WTC11 (cell line): ENCODE measurements around the gene GAL3ST2. TPM values are rescaled to one million over a fixed set of nuclear protein-coding genes. Genes with fewer than 3 reads are reported as not detected.

Source experiments
- ATAC-seq: fragments of 200-7000 bp; cut with Tn5 transposase; 2 replicates; pipeline ENCODE4 v1.10.0; 2021; ENCODE audit warnings: mild to moderate bottlenecking, moderate library complexity
- CTCF ChIA-PET: fragments of 300-600 bp; sonication (Branson Sonifier 250); formaldehyde crosslinking; loops from one replicate; lab custom pipeline; 2021; ENCODE audit warnings: antibody characterized with exemption; lab: Charles Lee
- POLR2A ChIA-PET: fragments of 350-600 bp; sonication (Branson Sonifier 250); formaldehyde crosslinking; loops from one replicate; lab custom pipeline; 2021; ENCODE audit warnings: antibody characterized with exemption; lab: Charles Lee
- DNase-seq: peaks from one replicate; pipeline ENCODE4 v3.0.0; 2021; ENCODE audit warnings: low spot score
- H3K27ac Mint-ChIP-seq: 2 replicates; pipeline ENCODE4 v1.8.0; 2021; ENCODE audit warnings: mixed read lengths
- H3K27me3 Mint-ChIP-seq: 2 replicates; pipeline ENCODE4 v1.8.0; 2021; ENCODE audit warnings: low read depth, mild to moderate bottlenecking, moderate library complexity, mixed read lengths
- H3K36me3 Mint-ChIP-seq: 2 replicates; pipeline ENCODE4 v1.8.0; 2021; ENCODE audit warnings: mixed read lengths
- H3K4me1 Mint-ChIP-seq: 2 replicates; pipeline ENCODE4 v1.8.0; 2022; ENCODE audit warnings: mixed read lengths
- H3K4me3 Mint-ChIP-seq: 2 replicates; pipeline ENCODE4 v1.8.0; 2021; ENCODE audit warnings: mild to moderate bottlenecking, moderate library complexity, mixed read lengths
- H3K9me3 Mint-ChIP-seq: 2 replicates; pipeline ENCODE4 v1.8.0; 2021; ENCODE audit warnings: mixed read lengths
- ELF4 ChIP-seq: sonication (generic); formaldehyde crosslinking; IDR thresholded peaks from 2 replicates; pipeline ENCODE4 v1.8.1; 2022; ENCODE audit warnings: low read depth, mild to moderate bottlenecking, moderate library complexity, missing genetic modification reagents
- EMX1 ChIP-seq: fragments of 250-450 bp; sonication (Bioruptor Pico); IDR thresholded peaks from 2 replicates; pipeline ENCODE4 v1.8.0; 2021; ENCODE audit warnings: mild to moderate bottlenecking
- FOXJ3 ChIP-seq: sonication (generic); formaldehyde crosslinking; IDR thresholded peaks from 2 replicates; pipeline ENCODE4 v1.9.0; 2021; ENCODE audit warnings: missing genetic modification reagents, mild to moderate bottlenecking, borderline replicate concordance
- IRF1 ChIP-seq: sonication (generic); formaldehyde crosslinking; IDR thresholded peaks from 2 replicates; pipeline ENCODE4 v1.8.0; 2023; ENCODE audit warnings: missing genetic modification reagents
- IRF2 ChIP-seq: sonication (generic); formaldehyde crosslinking; IDR thresholded peaks from 2 replicates; pipeline ENCODE4 v1.8.0; 2022; ENCODE audit warnings: low read depth, missing genetic modification reagents, borderline replicate concordance
- KAT7 ChIP-seq: sonication (generic); formaldehyde crosslinking; IDR thresholded peaks from 2 replicates; pipeline ENCODE4 v1.8.1; 2023; ENCODE audit warnings: missing genetic modification reagents, mild to moderate bottlenecking, borderline replicate concordance
- MXD4 ChIP-seq: fragments of 250-450 bp; sonication (Bioruptor Pico); IDR thresholded peaks from 2 replicates; pipeline ENCODE4 v1.8.0; 2021; ENCODE audit warnings: mild to moderate bottlenecking, moderate library complexity, borderline replicate concordance
- MYBL2 ChIP-seq: sonication (generic); formaldehyde crosslinking; IDR thresholded peaks from 2 replicates; pipeline ENCODE4 v1.8.1; 2023; ENCODE audit warnings: mild to moderate bottlenecking, moderate library complexity, missing genetic modification reagents
- NR1H2 ChIP-seq: sonication (generic); formaldehyde crosslinking; IDR thresholded peaks from 2 replicates; pipeline ENCODE4 v1.9.0; 2021; ENCODE audit warnings: mild to moderate bottlenecking, moderate library complexity, missing genetic modification reagents
- PREB ChIP-seq: sonication (generic); formaldehyde crosslinking; IDR thresholded peaks from 2 replicates; pipeline ENCODE4 v1.8.1; 2022; ENCODE audit warnings: mild to moderate bottlenecking, missing genetic modification reagents, moderate library complexity, borderline replicate concordance
- RORB ChIP-seq: fragments of 250-450 bp; sonication (Bioruptor Pico); IDR thresholded peaks from 2 replicates; pipeline ENCODE4 v1.9.0; 2021; ENCODE audit warnings: mild to moderate bottlenecking
- TCF7 ChIP-seq: sonication (generic); formaldehyde crosslinking; IDR thresholded peaks from 2 replicates; pipeline ENCODE4 v1.8.0; 2022; ENCODE audit warnings: mild to moderate bottlenecking, low read depth, missing genetic modification reagents, moderate library complexity
- ZBTB21 ChIP-seq: sonication (generic); formaldehyde crosslinking; IDR thresholded peaks from 2 replicates; pipeline ENCODE4 v1.8.1; 2023; ENCODE audit warnings: mild to moderate bottlenecking, missing genetic modification reagents, borderline replicate concordance
- ZNF219 ChIP-seq: sonication (generic); formaldehyde crosslinking; IDR thresholded peaks from 2 replicates; pipeline ENCODE4 v1.8.0; 2023; ENCODE audit warnings: missing genetic modification reagents, mild to moderate bottlenecking, borderline replicate concordance
- ZNF317 ChIP-seq: sonication (generic); formaldehyde crosslinking; IDR thresholded peaks from 2 replicates; pipeline ENCODE4 v1.8.1; 2023; ENCODE audit warnings: low read depth, mild to moderate bottlenecking, moderate library complexity, missing genetic modification reagents, borderline replicate concordance
- ZNF416 ChIP-seq: fragments of 250-450 bp; sonication (Bioruptor Pico); IDR thresholded peaks from 2 replicates; pipeline ENCODE4 v1.9.0; 2021; ENCODE audit warnings: mild to moderate bottlenecking, inconsistent platforms
- total RNA-seq: library from RNA; stranded (reverse); gene quantifications from 3 replicates; pipeline ENCODE4 v1.2.3, GENCODE V29; 2021
- TF ChIP-seq, protein P1 (sequence below): sonication (generic); formaldehyde crosslinking; conservative IDR thresholded peaks from 2 replicates; pipeline ENCODE4 v1.8.1; 2023; ENCODE audit warnings: mild to moderate bottlenecking, low read depth, missing genetic modification reagents, moderate library complexity
- TF ChIP-seq, protein P2 (sequence below): sonication (generic); formaldehyde crosslinking; IDR thresholded peaks from 2 replicates; pipeline ENCODE4 v1.8.1; 2023; ENCODE audit warnings: mild to moderate bottlenecking, missing genetic modification reagents
- TF ChIP-seq, protein P3 (sequence below): sonication (generic); formaldehyde crosslinking; IDR thresholded peaks from 2 replicates; pipeline ENCODE4 v1.8.0; 2022; ENCODE audit warnings: mild to moderate bottlenecking, missing genetic modification reagents
- TF ChIP-seq, protein P4 (sequence below): sonication (generic); formaldehyde crosslinking; IDR thresholded peaks from 2 replicates; pipeline ENCODE4 v1.8.1; 2023; ENCODE audit warnings: mild to moderate bottlenecking, missing genetic modification reagents, moderate library complexity
- TF ChIP-seq, protein P5 (sequence below): fragments of 250-450 bp; sonication (Bioruptor Pico); conservative IDR thresholded peaks from 2 replicates; pipeline ENCODE4 v1.9.0; 2021; ENCODE audit warnings: mild to moderate bottlenecking
- TF ChIP-seq, protein P6 (sequence below): fragments of 250-450 bp; sonication (Bioruptor Pico); IDR thresholded peaks from 2 replicates; pipeline ENCODE4 v1.9.0; 2021; ENCODE audit warnings: moderate library complexity, mild to moderate bottlenecking, inconsistent platforms, borderline replicate concordance

Gene GAL3ST2
- total RNA-seq, 1 experiment from 2014 or later, result 0.98 TPM

- no peak overlapping the region for H3K27ac Mint-ChIP-seq
- no peak for ATAC-seq
- H3K9me3 Mint-ChIP-seq, result peaks cover 6% of the 10 kb centered on the region; the same call in 1 of the 2 replicates
- H3K4me1 Mint-ChIP-seq, result no peaks in the 10 kb centered on the region
- CTCF ChIA-PET, result interaction anchor here (0.6 to 2.8 kb wide), 19 partner anchors 9 to 883 kb away, joined by 3 to 13 read pairs (median 4); partner anchors contain the start of genes DTYMK and ING5
- peaks cover 14% of the 10 kb centered on the region for H3K27me3 Mint-ChIP-seq
- peak overlapping the region; percentile 69 for H3K4me3 Mint-ChIP-seq
- TF ChIP-seq TCF7 (no peak), ZBTB21 (0 out of 2 replicates have a peak, but pooled peaks have one; percentile 53)
- DNase-seq, result no peak
- POLR2A ChIA-PET, result interaction anchor here (1.0 to 1.4 kb wide), 2 partner anchors 33 to 47 kb away, joined by 3 read pairs; partner anchors contain the start of gene DTYMK
- peaks cover 10% of the 10 kb centered on the region for H3K36me3 Mint-ChIP-seq
These were observed 42.5 kb upstream of the GAL3ST2 start for GRCh38 chr2:241734208-241734466.

- ATAC-seq (peak; percentile 96), DNase-seq (peak; percentile 96)
- ChIA-PET CTCF (interaction anchor here (0.8 to 2.8 kb wide), 19 partner anchors 10 to 883 kb away, joined by 3 to 13 read pairs (median 4); partner anchors contain the start of genes DTYMK and ING5), POLR2A (interaction anchor here (1.0 to 1.4 kb wide), 2 partner anchors 34 to 48 kb away, joined by 3 read pairs; partner anchors contain the start of gene DTYMK)
- Mint-ChIP-seq H3K4me3 (peak within 1 kb of the TSS; percentile 79), H3K9me3 (peaks cover 6% of the 10 kb centered on the region; the same call in 1 of the 2 replicates), H3K27ac (no peak within 1 kb of the TSS), H3K36me3 (peaks cover 10% of the 10 kb centered on the region), H3K4me1 (no peaks in the 10 kb centered on the region), H3K27me3 (peaks cover 14% of the 10 kb centered on the region)
- TF ChIP-seq KAT7 (CRISPR knock-in tag) (no peak), ZNF317 (peak; percentile 37; the same call in 1 of the 2 replicates), MYBL2 (CRISPR knock-in tag) (peak; percentile 38; the same call in 1 of the 2 replicates), ELF4 (CRISPR knock-in tag) (0 out of 2 replicates have a peak, but pooled peaks have one; percentile 15), NR1H2 (CRISPR knock-in tag) (no peak), FOXJ3 (CRISPR knock-in tag) (no peak), ZBTB21 (0 out of 2 replicates have a peak, but pooled peaks have one; percentile 50), PREB (CRISPR knock-in tag) (0 out of 2 replicates have a peak, but pooled peaks have one; percentile 65), IRF2 (CRISPR knock-in tag) (no peak), RORB (CRISPR knock-in tag) (no peak), IRF1 (CRISPR knock-in tag) (no peak), MXD4 (no peak), EMX1 (0 out of 2 replicates have a peak, but pooled peaks have one; percentile 12), ZNF219 (CRISPR knock-in tag) (no peak), ZNF416 (CRISPR knock-in tag) (no peak)
- TF ChIP-seq, protein P1, sequence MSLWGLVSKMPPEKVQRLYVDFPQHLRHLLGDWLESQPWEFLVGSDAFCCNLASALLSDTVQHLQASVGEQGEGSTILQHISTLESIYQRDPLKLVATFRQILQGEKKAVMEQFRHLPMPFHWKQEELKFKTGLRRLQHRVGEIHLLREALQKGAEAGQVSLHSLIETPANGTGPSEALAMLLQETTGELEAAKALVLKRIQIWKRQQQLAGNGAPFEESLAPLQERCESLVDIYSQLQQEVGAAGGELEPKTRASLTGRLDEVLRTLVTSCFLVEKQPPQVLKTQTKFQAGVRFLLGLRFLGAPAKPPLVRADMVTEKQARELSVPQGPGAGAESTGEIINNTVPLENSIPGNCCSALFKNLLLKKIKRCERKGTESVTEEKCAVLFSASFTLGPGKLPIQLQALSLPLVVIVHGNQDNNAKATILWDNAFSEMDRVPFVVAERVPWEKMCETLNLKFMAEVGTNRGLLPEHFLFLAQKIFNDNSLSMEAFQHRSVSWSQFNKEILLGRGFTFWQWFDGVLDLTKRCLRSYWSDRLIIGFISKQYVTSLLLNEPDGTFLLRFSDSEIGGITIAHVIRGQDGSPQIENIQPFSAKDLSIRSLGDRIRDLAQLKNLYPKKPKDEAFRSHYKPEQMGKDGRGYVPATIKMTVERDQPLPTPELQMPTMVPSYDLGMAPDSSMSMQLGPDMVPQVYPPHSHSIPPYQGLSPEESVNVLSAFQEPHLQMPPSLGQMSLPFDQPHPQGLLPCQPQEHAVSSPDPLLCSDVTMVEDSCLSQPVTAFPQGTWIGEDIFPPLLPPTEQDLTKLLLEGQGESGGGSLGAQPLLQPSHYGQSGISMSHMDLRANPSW (CRISPR knock-in tag), result no peak
- TF ChIP-seq, protein P2, sequence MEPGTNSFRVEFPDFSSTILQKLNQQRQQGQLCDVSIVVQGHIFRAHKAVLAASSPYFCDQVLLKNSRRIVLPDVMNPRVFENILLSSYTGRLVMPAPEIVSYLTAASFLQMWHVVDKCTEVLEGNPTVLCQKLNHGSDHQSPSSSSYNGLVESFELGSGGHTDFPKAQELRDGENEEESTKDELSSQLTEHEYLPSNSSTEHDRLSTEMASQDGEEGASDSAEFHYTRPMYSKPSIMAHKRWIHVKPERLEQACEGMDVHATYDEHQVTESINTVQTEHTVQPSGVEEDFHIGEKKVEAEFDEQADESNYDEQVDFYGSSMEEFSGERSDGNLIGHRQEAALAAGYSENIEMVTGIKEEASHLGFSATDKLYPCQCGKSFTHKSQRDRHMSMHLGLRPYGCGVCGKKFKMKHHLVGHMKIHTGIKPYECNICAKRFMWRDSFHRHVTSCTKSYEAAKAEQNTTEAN (CRISPR knock-in tag), result no peak
- TF ChIP-seq, protein P3, sequence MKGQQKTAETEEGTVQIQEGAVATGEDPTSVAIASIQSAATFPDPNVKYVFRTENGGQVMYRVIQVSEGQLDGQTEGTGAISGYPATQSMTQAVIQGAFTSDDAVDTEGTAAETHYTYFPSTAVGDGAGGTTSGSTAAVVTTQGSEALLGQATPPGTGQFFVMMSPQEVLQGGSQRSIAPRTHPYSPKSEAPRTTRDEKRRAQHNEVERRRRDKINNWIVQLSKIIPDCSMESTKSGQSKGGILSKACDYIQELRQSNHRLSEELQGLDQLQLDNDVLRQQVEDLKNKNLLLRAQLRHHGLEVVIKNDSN (CRISPR knock-in tag), result peak; percentile 91
- TF ChIP-seq, protein P4, sequence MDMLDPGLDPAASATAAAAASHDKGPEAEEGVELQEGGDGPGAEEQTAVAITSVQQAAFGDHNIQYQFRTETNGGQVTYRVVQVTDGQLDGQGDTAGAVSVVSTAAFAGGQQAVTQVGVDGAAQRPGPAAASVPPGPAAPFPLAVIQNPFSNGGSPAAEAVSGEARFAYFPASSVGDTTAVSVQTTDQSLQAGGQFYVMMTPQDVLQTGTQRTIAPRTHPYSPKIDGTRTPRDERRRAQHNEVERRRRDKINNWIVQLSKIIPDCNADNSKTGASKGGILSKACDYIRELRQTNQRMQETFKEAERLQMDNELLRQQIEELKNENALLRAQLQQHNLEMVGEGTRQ (CRISPR knock-in tag), result peak; percentile 96
- TF ChIP-seq, protein P5, sequence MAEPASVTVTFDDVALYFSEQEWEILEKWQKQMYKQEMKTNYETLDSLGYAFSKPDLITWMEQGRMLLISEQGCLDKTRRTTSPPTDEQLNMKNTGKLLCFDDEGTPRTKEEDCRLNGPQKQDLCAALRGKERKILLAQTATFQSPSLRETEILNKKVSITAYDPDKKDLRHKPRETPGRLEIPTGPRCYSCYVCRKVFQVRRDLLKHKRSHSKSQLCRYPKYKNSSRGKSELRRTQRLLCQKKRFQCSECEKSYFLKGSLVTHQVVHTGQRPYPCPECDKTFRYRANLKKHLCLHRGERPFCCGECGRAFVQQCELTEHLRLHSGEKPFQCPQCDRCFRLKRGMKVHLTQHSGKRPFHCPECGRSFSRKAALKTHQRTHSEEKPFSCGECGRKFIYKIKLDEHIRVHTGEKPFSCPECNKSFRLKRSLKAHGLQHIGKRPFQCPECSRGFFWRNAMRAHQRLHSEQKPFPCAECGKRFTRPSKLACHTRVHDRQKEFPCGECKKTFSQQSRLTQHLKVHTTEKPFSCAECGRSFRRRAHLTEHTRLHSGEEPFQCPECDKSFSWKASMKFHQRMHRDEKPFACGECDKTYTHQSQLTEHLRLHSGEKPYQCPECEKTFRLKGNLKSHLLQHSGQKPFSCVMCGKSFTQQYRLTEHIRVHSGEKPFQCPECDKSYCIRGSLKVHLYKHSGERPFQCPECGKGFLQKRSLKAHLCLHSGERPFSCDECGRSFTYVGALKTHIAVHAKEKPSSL, result no peak
- TF ChIP-seq, protein P6, sequence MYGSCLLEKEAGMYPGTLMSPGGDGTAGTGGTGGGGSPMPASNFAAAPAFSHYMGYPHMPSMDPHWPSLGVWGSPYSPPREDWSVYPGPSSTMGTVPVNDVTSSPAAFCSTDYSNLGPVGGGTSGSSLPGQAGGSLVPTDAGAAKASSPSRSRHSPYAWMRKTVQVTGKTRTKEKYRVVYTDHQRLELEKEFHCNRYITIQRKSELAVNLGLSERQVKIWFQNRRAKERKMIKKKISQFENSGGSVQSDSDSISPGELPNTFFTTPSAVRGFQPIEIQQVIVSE (CRISPR knock-in tag), result no peak
These were observed 42.0 kb upstream of the GAL3ST2 start, which contains the start of gene D2HGDH for GRCh38 chr2:241734467-241735208. Gene D2HGDH, plus strand, starts transcription at chr2:241734630. Its CDS starts 595 bp downstream, at chr2:241735225.
